NCI-H345 (cell line): ENCODE measurements around the gene PCLAF.
"Not testable (repeated sequence)": the region's sequence is repeated elsewhere in the genome, so short reads cannot be mapped to it uniquely, and the experiment has no call there.

Experiments
- DNase-seq: peaks from one replicate; lab custom pipeline; 2025; lab: John Stamatoyannopoulos, UW

PCLAF gene

DNA sequence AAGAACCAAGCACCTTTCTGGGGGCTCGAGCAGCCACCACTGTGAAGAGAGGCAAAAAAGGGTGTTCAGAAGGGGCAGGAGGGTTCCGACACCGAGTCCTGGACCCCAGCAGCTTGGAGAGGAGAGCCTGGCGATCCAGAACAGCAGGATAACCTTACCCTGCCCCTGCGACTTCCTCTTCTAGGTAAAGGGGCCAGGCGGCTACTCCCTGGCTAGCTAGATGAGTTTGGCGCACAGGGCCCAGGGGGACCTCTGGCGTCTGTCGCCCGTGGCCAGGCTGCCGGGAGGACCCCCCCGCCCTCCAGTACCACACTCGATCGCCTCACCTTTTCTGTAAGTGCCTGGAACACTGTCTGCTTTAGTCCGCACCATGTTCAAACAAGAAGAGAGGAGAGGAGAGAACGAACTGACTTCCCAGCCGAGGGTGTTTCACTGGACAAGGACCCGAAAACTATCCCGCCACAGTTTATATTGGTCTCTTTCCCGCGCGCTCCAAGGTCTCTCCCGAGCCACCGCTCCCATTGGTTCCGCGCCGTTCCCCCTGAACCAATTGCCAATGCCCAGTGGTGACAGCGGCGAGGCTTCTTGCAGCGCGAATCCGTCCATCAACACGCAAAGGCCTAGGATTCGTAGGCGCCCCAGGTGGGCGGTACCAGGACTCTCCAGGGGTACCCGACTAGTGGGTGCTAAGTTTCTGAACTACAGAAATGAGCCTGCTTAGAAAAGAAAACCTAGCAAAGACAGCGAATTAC lies at the start of gene PCLAF:
PCLAF (minus strand) TSS at position 442 of the 752 bp plus-strand sequence; CDS start at position 372, 70 bp downstream.
- peak; percentile 93 for DNase-seq

GRCh38 chr15:64430000-64430735 lies 48.9 kb upstream of the PCLAF start:
- DNase-seq = peak; percentile 85

DNA sequence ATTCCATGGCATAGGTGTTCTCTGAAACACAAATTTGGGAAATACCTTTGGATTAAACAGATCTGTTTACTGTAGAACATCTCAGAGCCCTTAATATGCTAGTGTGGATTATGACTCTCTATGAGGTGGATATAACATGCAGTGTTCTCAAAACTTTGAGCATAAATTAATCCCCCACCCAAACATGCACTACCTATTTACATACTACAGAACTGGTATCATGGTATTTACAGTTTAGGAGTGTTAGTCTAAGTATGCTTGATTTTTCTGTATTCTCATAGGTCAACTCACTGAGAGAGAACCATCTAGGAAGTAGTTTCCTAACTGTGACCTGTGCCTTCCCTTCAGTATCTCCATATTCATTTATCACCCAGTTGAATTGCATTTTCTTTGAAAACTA lies 48.2 kb upstream of the PCLAF start:
- no peak for DNase-seq

DNA sequence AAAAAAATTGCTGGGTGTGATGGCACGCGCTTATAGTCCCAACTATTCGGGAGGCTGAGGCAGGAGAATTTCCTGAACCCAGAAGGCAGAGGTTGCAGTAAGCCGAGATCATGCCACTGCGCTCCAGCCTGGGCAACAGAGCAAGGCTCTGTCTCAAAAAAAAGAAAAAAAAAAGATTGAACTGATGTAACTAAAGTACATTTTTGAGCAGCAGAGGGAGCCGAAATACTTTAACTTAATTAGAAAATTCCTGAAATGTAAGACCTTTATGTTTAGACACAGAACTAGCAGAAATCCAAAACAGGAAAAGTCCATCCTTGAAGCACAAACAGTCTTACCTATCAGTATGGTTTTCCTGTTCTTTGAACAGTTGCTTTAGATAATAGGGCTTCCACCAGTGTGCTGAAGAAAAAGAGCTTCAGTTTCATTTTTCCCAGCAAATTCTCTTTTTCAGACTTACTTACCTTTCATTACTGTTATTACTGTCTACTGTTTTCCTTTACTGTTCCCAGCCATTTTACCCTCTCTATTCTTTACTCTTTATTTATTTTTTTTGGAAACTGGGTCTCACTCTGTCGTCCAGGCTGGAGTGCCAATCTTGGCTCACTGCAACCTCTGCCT lies 45.7 kb upstream of the PCLAF start:
- peak; percentile 26 for DNase-seq

DNA sequence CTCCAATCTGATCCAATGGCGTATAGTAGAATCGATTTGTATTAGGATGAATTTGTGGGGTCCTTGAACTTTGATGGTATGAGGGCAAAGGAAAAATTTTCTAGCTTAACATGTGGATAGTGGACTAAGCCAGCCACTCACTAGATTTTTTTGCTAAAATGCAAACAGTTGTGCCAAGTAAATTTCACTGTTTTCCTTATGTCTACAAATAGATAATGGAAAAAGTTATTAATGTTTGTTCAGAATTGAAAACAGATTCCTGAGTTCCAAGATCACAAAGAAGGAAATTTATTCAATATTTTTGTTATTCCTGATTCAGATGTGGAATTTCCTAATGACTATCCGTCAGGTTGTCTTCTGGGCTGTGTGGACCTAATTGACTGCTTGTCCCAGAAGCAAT lies 44.0 kb upstream of the PCLAF start:
- no peak for DNase-seq

- no peak for DNase-seq
These were observed 42.7 kb upstream of the PCLAF start for GRCh38 chr15:64423970-64424369.

GRCh38 chr15:64422697-64423096 lies 41.5 kb upstream of the PCLAF start:
- DNase-seq = no peak

DNA sequence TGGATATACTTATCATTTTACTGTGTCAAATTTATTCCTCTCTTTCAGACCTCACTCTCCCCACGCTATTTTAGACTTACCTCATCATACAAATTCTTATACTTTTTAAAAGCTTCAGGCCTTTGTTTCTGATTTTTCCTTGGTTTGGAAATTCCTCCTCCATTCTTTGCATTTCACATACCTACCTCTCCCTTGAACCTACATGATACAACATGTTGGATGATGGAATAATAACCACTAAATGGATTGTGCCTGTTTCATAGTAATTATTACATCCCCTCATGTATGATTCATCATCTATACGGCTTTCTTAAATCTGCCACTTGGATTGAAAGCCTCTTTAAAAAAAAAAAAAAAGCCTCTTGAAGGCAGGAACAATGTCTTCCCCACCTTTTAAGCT lies 31.0 kb upstream of the PCLAF start:
- DNase-seq = no peak

DNA sequence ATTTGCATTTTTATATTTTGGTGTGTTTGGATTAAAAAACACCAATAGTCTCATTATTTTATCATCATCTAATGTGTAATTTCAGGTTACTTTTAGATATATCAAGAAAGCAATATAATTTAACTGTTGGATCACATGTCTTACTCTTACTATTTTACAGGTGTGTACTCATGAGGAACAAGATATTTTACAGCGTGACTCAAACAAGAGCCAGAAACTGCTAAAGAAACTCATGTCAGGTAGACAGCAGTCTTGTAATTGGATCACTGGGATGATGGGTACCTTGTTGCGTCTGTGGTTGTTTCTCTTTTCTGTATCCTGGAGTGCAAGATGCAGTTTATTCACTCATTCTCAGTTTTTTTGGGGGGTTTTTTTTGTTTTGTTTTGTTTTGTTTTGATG lies 19.3 kb upstream of the PCLAF start:
- no peak for DNase-seq

GRCh38 chr15:64398575-64398974 lies 17.3 kb upstream of the PCLAF start:
- no peak for DNase-seq

- DNase-seq = no peak
These were observed 15.5 kb upstream of the PCLAF start for GRCh38 chr15:64396789-64397188.

DNA sequence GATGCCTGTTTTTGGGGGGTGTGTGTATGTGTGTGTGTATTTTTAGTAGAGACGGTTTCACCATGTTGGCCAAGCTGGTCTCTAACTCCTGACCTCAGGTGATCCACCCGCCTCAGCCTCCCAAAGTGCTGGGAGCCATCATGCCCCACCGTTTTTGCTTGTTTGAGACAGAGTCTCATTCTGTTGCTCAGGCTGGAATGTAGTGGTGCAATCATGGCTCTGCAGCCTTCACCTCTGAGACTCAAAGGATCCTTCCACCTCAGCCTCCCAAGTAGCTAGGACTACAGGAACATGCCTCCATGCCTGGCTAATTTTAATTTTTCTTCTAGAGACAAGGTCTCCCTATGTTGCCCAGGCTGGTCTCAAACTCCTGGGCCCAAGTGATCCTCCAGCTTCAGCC lies 11.2 kb upstream of the PCLAF start:
- not testable (repeated sequence) for DNase-seq

DNA sequence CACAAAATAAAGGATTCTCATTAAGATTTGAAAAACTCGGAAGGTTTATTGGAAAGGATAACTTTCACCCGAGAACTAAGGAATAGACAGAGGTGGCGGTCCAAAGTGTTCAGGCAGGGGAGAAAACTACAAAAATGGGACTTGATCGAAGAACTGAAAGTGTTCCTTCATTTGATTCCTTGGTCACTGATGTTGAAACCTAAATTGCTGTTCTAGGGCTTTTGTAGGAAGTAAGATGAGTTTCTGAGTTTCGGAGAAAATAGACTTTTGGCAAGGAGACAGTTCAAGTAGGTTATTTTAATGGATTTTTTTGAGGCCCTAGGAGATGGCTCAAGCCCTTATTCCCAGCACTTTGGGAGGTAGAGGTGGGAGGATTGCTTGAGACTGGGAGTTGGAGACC lies 7.8 kb upstream of the PCLAF start:
- no peak for DNase-seq

DNA sequence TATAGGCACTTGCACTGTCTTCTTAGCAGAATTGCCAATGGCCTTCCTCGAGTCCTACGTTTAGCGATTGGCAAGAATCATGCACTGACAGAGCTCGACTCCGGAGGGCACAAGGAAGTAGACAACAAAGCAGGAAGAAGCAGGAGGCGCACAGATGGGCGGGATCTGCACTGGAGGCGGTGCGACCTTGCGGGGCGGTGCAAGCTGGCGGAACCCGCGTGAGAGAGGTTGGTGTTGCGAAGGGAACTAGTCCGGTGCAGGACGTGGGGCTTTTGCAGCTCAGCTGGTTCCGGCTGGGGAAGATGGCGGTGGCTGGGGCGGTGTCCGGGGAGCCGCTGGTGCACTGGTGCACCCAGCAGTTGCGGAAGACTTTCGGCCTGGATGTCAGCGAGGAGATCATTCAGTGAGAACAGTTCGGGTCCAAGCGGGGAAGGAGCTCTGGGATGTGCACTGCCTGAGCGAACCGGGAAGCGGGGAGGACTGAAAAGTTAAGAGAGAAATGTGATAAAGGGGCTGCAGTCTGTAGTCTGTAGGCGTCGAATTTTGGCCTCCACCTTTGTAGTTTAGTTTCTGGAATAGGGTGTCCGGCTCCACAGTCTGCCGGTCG lies 6.4 kb upstream of the PCLAF start, which contains the start of gene TRIP4:
TRIP4 (plus strand) TSS at position 275 of the 607 bp plus-strand sequence; CDS start at position 303, 28 bp downstream.
- peak; percentile 94 for DNase-seq

DNA sequence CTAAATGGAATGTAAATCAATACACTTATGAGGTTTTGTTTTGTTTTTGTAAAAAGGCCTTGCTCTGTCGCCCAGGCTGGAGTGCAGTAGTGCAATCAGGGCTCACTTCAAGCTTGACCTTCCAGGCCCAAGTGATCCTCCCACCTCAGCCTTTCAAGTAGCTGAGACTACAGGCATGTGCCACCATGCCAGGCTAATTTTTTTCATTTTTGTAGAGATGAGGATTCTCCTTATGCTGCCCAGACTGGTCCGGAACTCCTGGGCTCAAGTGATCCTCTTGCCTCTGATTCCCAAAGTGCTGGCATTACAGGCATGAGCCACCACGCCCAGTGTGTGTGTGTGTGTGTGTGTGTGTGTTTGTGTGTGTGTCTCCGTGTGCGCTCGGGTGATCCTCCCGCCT lies 5.0 kb upstream of the PCLAF start:
- no peak for DNase-seq

DNA sequence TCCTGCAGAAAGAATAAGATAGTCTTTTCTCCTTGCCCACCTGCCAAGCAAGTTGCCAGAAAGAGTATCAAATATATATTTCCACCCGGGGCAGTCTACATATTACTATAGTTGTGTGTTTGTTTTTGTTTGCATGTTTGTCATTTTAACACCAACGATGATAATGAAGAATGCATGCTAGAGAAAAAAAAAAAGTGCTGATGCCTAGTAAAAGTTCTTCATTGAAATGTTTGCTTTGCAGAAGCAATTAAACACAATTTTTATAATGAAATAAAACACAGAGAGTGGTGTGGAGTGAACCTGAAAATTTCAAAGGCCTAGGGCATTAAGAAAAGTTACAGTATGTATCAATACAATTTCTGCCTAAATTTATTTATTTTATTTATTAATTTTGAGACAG lies 2.5 kb upstream of the PCLAF start:
- no peak for DNase-seq

GRCh38 chr15:64380130-64380870 lies 941 bp downstream of the PCLAF start:
- DNase-seq = not testable (repeated sequence)

DNA sequence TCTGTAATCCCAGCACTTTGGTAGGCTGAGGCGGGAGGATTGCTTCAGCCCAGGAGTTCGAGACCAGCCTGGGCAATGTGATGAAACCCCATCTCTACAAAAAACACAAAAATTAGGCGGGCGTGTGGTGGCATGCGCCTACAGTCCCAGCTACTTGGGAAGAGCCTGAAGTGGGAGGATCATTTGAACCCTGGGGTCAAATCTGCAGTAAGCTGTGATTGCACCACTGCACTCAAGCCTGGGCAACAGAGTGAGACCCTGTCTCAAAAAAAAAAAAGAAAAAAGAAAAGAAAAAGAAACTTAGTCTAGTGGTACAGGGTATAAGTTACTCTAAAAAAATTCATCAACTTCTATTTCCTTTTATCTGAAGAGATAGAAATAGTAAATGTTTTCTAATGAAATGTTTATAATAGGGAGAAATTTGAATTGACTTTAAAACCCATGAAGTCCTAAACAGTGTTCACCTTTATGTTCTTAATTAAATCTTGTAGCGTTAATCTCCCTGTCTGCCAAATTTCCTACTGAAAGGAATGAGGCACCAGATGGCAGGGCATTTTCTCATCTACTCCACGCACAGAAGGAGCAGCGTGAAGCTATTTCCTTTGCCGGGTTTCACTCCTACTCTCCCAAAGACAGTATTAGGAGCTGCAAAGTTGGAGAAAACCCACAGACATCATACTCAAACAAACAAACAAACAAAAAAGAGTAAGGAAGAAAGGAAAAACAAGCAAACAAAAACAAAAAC lies 1.9 kb downstream of the PCLAF start:
- DNase-seq = no peak

DNA sequence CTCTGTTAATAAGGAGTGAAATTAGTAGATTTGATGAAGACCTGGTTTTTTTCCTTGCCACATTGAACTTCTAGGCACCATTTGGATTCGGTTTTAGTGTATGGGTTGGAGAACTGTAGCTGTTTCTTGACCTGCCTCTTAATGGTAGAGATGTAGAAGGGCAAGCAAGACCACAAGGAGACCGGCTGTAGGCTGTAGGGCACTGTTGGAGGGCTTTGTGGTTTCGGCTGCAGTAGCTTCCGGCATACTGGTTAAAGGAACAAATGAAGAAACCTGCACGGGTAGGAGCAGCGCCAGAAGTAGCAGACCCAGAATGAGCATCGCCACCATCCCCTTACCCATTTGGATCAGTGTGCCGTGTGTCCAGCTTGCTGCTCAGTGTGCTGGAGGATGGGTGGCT lies 7.9 kb downstream of the PCLAF start:
- no peak for DNase-seq

DNA sequence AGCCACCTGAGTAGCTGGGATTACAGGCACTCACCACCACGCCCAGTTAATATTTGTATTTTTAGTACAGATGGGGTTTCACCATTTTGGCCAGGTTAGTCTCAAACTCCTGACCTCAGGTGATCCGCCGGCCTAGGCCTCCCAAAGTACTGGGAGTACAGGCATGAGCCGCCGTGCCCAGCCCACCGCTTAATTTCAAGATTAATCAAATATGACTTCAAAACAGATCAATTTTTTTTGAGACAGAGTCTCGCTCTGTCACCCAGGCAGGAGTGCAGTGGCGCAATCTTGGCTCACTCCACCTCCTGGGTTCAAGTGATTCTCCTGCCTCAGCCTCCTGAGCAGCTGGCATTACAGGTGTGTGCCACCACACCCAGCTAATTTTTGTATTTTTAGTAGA lies 9.9 kb downstream of the PCLAF start:
- DNase-seq = not testable (repeated sequence)

GRCh38 chr15:64369078-64369607 lies 12.1 kb downstream of the PCLAF start:
- no peak for DNase-seq
